H1 (cell line): ENCODE measurements around the gene AGBL4.

Experiments used
- EZH2 ChIP-seq: fragments of 200-600 bp; sonication (generic); IDR thresholded peaks from 2 replicates; pipeline ENCODE4 v1.7.1; 2012; ENCODE audit warnings: low read depth, mild to moderate bottlenecking, moderate library complexity, low read length, inconsistent platforms; ENCODE audit not compliant: severe bottlenecking
- GTF2F1 ChIP-seq: IDR thresholded peaks from 2 replicates; pipeline ENCODE4 v1.6.1; 2012; ENCODE audit warnings: low read depth, low read length, improper control_type of control experiment, borderline replicate concordance
- JUN ChIP-seq: IDR thresholded peaks from 2 replicates; pipeline ENCODE4 v1.6.1; 2011; ENCODE audit warnings: low read depth, mild to moderate bottlenecking, improper control_type of control experiment, low read length
- KDM1A ChIP-seq: fragments of 200-600, 300-600 bp; sonication (generic); IDR thresholded peaks from 2 replicates; pipeline ENCODE4 v1.7.1; 2016; ENCODE audit warnings: mild to moderate bottlenecking, low read length, borderline replicate concordance
- POLR2AphosphoS5 ChIP-seq: IDR thresholded peaks from 2 replicates; pipeline ENCODE4 v1.6.1; 2011; ENCODE audit warnings: low read depth, low read length
- SIN3A ChIP-seq, 2 experiments: IDR thresholded peaks in 1 of 2; conservative IDR thresholded peaks in 1 of 2; 2 replicates each; pipeline ENCODE4 v1.6.1; 2011 to 2012; ENCODE audit warnings: low read length in 2 of 2, improper control_type of control experiment in 1 of 2, low read depth in 1 of 2, mild to moderate bottlenecking in 1 of 2
- SP1 ChIP-seq: IDR thresholded peaks from 2 replicates; pipeline ENCODE4 v1.6.1; 2011; ENCODE audit warnings: low read depth, low read length
- YY1 ChIP-seq: IDR thresholded peaks from 2 replicates; pipeline ENCODE4 v1.6.1; 2011; ENCODE audit warnings: low read depth, mild to moderate bottlenecking, low read length
- TF ChIP-seq, protein P1 (sequence below), 3 experiments: IDR thresholded peaks; 1 replicate in 2 of 3; 2 replicates in 1 of 3; pipeline versions ENCODE4 v1.5.1 to v1.6.1; 2011; ENCODE audit warnings: low read length in 3 of 3, mild to moderate bottlenecking in 3 of 3, inconsistent platforms in 2 of 3, low read depth in 1 of 3, moderate library complexity in 1 of 3; ENCODE audit not compliant: insufficient read depth in 1 of 3; ENCODE audit errors: control extremely low read depth in 1 of 3
- TF ChIP-seq, protein P2 (sequence below): IDR thresholded peaks from 2 replicates; pipeline ENCODE4 v1.6.1; 2012; ENCODE audit warnings: inconsistent platforms

DNA sequence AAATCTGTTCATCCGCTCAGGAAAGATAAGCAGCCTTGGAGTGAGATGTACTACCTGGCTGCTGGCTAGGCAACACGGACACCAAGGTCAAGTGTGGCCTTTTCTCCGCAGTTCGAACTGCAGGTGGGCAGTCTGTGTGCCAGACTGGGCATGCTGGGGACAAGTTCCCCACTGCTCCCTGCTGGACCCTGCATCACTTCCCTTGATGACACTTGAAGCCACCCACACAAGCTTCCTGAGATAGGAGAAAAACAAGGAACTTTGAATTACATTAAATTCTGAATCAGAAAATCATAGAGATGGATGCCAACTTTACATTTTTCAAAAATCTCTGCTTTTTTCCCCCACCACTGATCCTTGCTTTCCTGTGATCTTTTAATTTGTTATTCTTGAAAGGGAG, 1285.4 kb downstream of the AGBL4 start:
- TF ChIP-seq, protein P1, sequence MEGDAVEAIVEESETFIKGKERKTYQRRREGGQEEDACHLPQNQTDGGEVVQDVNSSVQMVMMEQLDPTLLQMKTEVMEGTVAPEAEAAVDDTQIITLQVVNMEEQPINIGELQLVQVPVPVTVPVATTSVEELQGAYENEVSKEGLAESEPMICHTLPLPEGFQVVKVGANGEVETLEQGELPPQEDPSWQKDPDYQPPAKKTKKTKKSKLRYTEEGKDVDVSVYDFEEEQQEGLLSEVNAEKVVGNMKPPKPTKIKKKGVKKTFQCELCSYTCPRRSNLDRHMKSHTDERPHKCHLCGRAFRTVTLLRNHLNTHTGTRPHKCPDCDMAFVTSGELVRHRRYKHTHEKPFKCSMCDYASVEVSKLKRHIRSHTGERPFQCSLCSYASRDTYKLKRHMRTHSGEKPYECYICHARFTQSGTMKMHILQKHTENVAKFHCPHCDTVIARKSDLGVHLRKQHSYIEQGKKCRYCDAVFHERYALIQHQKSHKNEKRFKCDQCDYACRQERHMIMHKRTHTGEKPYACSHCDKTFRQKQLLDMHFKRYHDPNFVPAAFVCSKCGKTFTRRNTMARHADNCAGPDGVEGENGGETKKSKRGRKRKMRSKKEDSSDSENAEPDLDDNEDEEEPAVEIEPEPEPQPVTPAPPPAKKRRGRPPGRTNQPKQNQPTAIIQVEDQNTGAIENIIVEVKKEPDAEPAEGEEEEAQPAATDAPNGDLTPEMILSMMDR (IDR thresholded peaks at IDR 0.05; ENCODE audit: control extremely low read depth in 1 of 3, insufficient read depth in 1 of 3, low read depth in 1 of 3, low read length in 3 of 3) = no peak
- TF ChIP-seq SIN3A (conservative IDR thresholded peaks at IDR 0.05 in 1 of 2, IDR thresholded peaks at IDR 0.05 in 1 of 2; ENCODE audit: low read depth in 1 of 2, low read length in 2 of 2) (no peak), KDM1A (no peak), YY1 (no peak), GTF2F1 (no peak), POLR2AphosphoS5 (no peak), SP1 (no peak), EZH2 (no peak), JUN (no peak)
- TF ChIP-seq, protein P2, sequence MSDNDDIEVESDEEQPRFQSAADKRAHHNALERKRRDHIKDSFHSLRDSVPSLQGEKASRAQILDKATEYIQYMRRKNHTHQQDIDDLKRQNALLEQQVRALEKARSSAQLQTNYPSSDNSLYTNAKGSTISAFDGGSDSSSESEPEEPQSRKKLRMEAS = no peak
